SK-N-MC (cell line): ENCODE measurements around the gene CLDND2.

ENCODE experiments used
- EZH2 ChIP-seq: fragments of 200-600 bp; sonication (generic); IDR thresholded peaks from one replicate; pipeline ENCODE4 v1.6.1; 2017; ENCODE audit warnings: antibody characterized with exemption
- POLR2AphosphoS5 ChIP-seq: IDR thresholded peaks from 2 replicates; pipeline ENCODE4 v1.6.1; 2012; ENCODE audit warnings: mild to moderate bottlenecking, low read depth, low read length, borderline replicate concordance

- TF ChIP-seq EZH2 (no peak), POLR2AphosphoS5 (no peak)
Observed at GRCh38 chr19:51326216-51327065, 42.4 kb downstream of the CLDND2 start.
